K562 (cell line): ENCODE data around the gene LCE2B. TPM values are rescaled to one million over a fixed set of nuclear protein-coding genes. Genes with fewer than 3 reads are reported as not detected.

ENCODE experiments used
- ATAC-seq: fragments of 200-7000 bp; cut with Tn5 transposase; 3 replicates; pipeline ENCODE4 v1.9.1; 2020; ENCODE audit warnings: moderate library complexity
- BruUV-seq: library from RNA; stranded (reverse); fragments of 400-500 nt; replicated peaks from 2 replicates; lab custom pipeline; 2021; lab: Mats Ljungman, UMichigan
- CTCF ChIA-PET: fragments of 300-600 bp; formaldehyde crosslinking; extraction: SDS; loops from one replicate; lab custom pipeline; 2021; ENCODE audit warnings: low intra/inter-chr PET ratio; lab: Yijun Ruan, JAX
- POLR2A ChIA-PET: fragments of 300-600, 350-650 bp; sonication (Branson Sonifier 250); formaldehyde crosslinking; extraction: SDS; loops from one replicate; lab custom pipeline; 2021; ENCODE audit warnings: antibody characterized with exemption, inconsistent platforms; lab: Yijun Ruan, JAX
- DNase-seq, 4 experiments: peaks; one replicate each; pipeline versions ENCODE4 v3.0.0 to v3.0.0-alpha.2; 2011 to 2018; ENCODE audit warnings: low spot score in 3 of 4, mixed read lengths in 3 of 4; ENCODE audit errors: extremely low read depth in 1 of 4
- FAIRE-seq: peaks from 2 replicates; lab custom pipeline; 2011; peaks lifted over from hg19 to GRCh38; lab: Jason Lieb, UNC
- H2AFZ ChIP-seq: 2 replicates; pipeline ENCODE4 v1.6.0; 2011; ENCODE audit warnings: low read depth, low read length, control low read depth, inconsistent platforms
- H3K27ac ChIP-seq: fragments of 200-600 bp; 3 replicates; pipeline ENCODE4 v1.8.0; 2011; ENCODE audit warnings: low read depth, mild to moderate bottlenecking, control low read depth, inconsistent platforms, low read length, moderate library complexity, mixed read lengths; ENCODE audit errors: extremely low read depth
- H3K27me3 ChIP-seq, 2 experiments: fragments of 300-600 bp in 1 of 2; 2 replicates in 1 of 2; 3 replicates in 1 of 2; pipeline versions ENCODE4 v1.6.0 to v1.8.0; 2011; ENCODE audit warnings: inconsistent platforms in 2 of 2, low read length in 2 of 2, mild to moderate bottlenecking in 1 of 2, mixed read lengths in 1 of 2, moderate library complexity in 1 of 2; ENCODE audit not compliant: control insufficient read depth in 2 of 2, insufficient read depth in 2 of 2
- H3K36me3 ChIP-seq: fragments of 300-600 bp; 3 replicates; pipeline ENCODE4 v1.8.0; 2011; ENCODE audit warnings: mild to moderate bottlenecking, low read length, inconsistent platforms; ENCODE audit not compliant: control insufficient read depth, insufficient read depth
- H3K4me1 ChIP-seq, 2 experiments: fragments of 200-600 bp in 1 of 2; replicated peaks in 1 of 2; 2 replicates in 1 of 2; 3 replicates in 1 of 2; pipeline versions ENCODE4 v1.5.1 to v1.8.0; 2011; ENCODE audit warnings: inconsistent platforms in 2 of 2, low read length in 2 of 2, mild to moderate bottlenecking in 1 of 2, mixed read lengths in 1 of 2, moderate library complexity in 1 of 2; ENCODE audit not compliant: control insufficient read depth in 2 of 2, insufficient read depth in 2 of 2
- H3K4me2 ChIP-seq: 2 replicates; pipeline ENCODE4 v1.6.1; 2011; ENCODE audit warnings: low read length, control low read depth, inconsistent platforms, mixed read lengths; ENCODE audit not compliant: insufficient read depth
- H3K4me3 ChIP-seq: fragments of 200-600 bp; sonication (generic), shearing (Covaris generic); 2 replicates; pipeline ENCODE4 v1.5.1; 2016; ENCODE audit warnings: control low read depth, inconsistent platforms
- H3K79me2 ChIP-seq: fragments of 200-600 bp; 3 replicates; pipeline ENCODE4 v1.8.0; 2011; ENCODE audit warnings: low read length, inconsistent platforms; ENCODE audit not compliant: control insufficient read depth, insufficient read depth
- H3K9ac ChIP-seq, 2 experiments: 2 replicates each; pipeline versions ENCODE4 v1.6.0 to v1.6.1; 2011; ENCODE audit warnings: low read depth in 2 of 2, low read length in 2 of 2, control low read depth in 1 of 2, inconsistent platforms in 1 of 2, mild to moderate bottlenecking in 1 of 2, mixed read lengths in 1 of 2; ENCODE audit not compliant: insufficient read depth in 1 of 2
- H3K9me1 ChIP-seq: one replicate; pipeline ENCODE4 v1.6.0; 2011; ENCODE audit warnings: inconsistent platforms, mild to moderate bottlenecking, low read length, moderate library complexity; ENCODE audit not compliant: control insufficient read depth, insufficient read depth
- H3K9me3 ChIP-seq: replicated peaks from 2 replicates; pipeline ENCODE4 v1.5.1; 2011; ENCODE audit warnings: low read depth, low read length, inconsistent platforms; ENCODE audit not compliant: control insufficient read depth, insufficient read depth
- H4K20me1 ChIP-seq: replicated peaks from 2 replicates; pipeline ENCODE4 v1.6.1; 2011; ENCODE audit warnings: low read length, inconsistent platforms, mixed read lengths; ENCODE audit not compliant: control insufficient read depth, insufficient read depth
- ASH1L ChIP-seq: fragments of 450-650 bp; IDR thresholded peaks from 2 replicates; pipeline ENCODE4 v1.6.1; 2018; ENCODE audit warnings: borderline replicate concordance, mild to moderate bottlenecking, low read depth; ENCODE audit not compliant: partially characterized antibody
- DMBX1 ChIP-seq: fragments of 250-450 bp; sonication (Bioruptor Pico); IDR thresholded peaks from 2 replicates; pipeline ENCODE4 v1.8.0; 2022; ENCODE audit warnings: inconsistent platforms, mild to moderate bottlenecking, moderate library complexity, borderline replicate concordance
- EGR1 ChIP-seq: fragments of 450-650 bp; conservative IDR thresholded peaks from 2 replicates; pipeline ENCODE4 v1.6.1; 2017; ENCODE audit warnings: mild to moderate bottlenecking
- KAT8 ChIP-seq: fragments of 450-650 bp; IDR thresholded peaks from 2 replicates; pipeline ENCODE4 v1.6.1; 2016; ENCODE audit warnings: low read depth, mild to moderate bottlenecking
- KDM1A ChIP-seq, 2 experiments: fragments of 450-650 bp; IDR thresholded peaks; 2 replicates each; pipeline ENCODE4 v1.6.1; 2016; ENCODE audit warnings: mild to moderate bottlenecking in 2 of 2
- KDM4B ChIP-seq, 2 experiments: fragments of 450-650 bp in 1 of 2; sonication (generic) in 1 of 2; IDR thresholded peaks; 2 replicates each; pipeline ENCODE4 v1.6.1; 2016 to 2017; ENCODE audit warnings: borderline replicate concordance in 2 of 2, antibody characterized with exemption in 1 of 2, low read depth in 1 of 2, mild to moderate bottlenecking in 1 of 2
- MCM7 ChIP-seq, 2 experiments: fragments of 450-650 bp; IDR thresholded peaks; 2 replicates each; pipeline ENCODE4 v1.6.1; 2016 to 2018
- RBM25 ChIP-seq: fragments of 200-400 bp; formaldehyde crosslinking; IDR thresholded peaks from 2 replicates; pipeline ENCODE4 v1.6.1; 2018; ENCODE audit warnings: low read length, low read depth, moderate library complexity; ENCODE audit not compliant: severe bottlenecking
- TARDBP ChIP-seq: fragments of 450-650 bp; IDR thresholded peaks from 2 replicates; pipeline ENCODE4 v1.6.1; 2016
- TFAM ChIP-seq: fragments of 250-450 bp; sonication (Bioruptor Pico); conservative IDR thresholded peaks from 2 replicates; pipeline ENCODE4 v1.5.0; 2021; ENCODE audit warnings: mild to moderate bottlenecking, moderate library complexity
- U2AF2 ChIP-seq: fragments of 200-400 bp; formaldehyde crosslinking; optimal IDR thresholded peaks from 2 replicates; pipeline ENCODE3; 2017; ENCODE audit warnings: low read depth, mild to moderate bottlenecking, low read length
- ZNF12 ChIP-seq: sonication (generic); formaldehyde crosslinking; IDR thresholded peaks from 2 replicates; pipeline ENCODE4 v1.4.0; 2020; ENCODE audit warnings: mild to moderate bottlenecking, missing genetic modification reagents
- ZNF175 ChIP-seq: fragments of 200-800 bp; sonication (Bioruptor generic); IDR thresholded peaks from 2 replicates; pipeline ENCODE4 v1.6.1; 2016; ENCODE audit warnings: low read depth, mild to moderate bottlenecking, missing genetic modification characterization, missing compliant biosample characterization
- ZNF253 ChIP-seq: fragments of 250-450 bp; sonication (Bioruptor Pico); conservative IDR thresholded peaks from 2 replicates; pipeline ENCODE4 v1.6.1; 2021; ENCODE audit warnings: mild to moderate bottlenecking
- ZNF507 ChIP-seq: conservative IDR thresholded peaks from 2 replicates; pipeline ENCODE4 v1.6.1; 2017; ENCODE audit warnings: missing genetic modification characterization, missing compliant biosample characterization
- ZNF77 ChIP-seq: fragments of 250-450 bp; sonication (Bioruptor Pico); IDR thresholded peaks from 2 replicates; pipeline ENCODE4 v1.5.0; 2020
- WGBS: fragments of 100-300 bp; shearing (Covaris generic); methylation state at CpG from one replicate; pipeline ENCODE4 v1.1.6; 2016; ENCODE audit warnings: low coverage, mixed read lengths; ENCODE audit not compliant: insufficient coverage; ENCODE audit errors: missing lambda C conversion rate; 5-methylcytosine and 5-hydroxymethylcytosine counted together
- in situ Hi-C: fragments of 300-500 bp; cut with MboI; formaldehyde crosslinking; loops from 4 replicates; pipeline ENCODE4 v1.15.0; 2018; ENCODE audit warnings: inconsistent platforms, mixed read lengths
- intact Hi-C: fragments of 100-400 bp; cut with micrococcal nuclease; formaldehyde crosslinking; loops from 2 replicates; pipeline ENCODE4 v1.14.2; 2022
- polyA plus RNA-seq, 8 experiments: library from polyadenylated mRNA; depleted of rRNA in 4 of 8; stranded (reverse) in 5 of 8; unstranded in 3 of 8; fragments of >200 nt; fragmentation: Nextera tagmentation in 2 of 8; fragmentation: Illumina TruSeq in 1 of 8; extraction: Ambion mirVana in 2 of 8; extraction: Trizol in 1 of 8; gene quantifications; 2 replicates each; pipeline versions ENCODE4 v1.2.1 to v1.2.3, GENCODE V29; 2011 to 2014; ENCODE audit warnings: inconsistent platforms in 1 of 8, missing spikeins in 1 of 8
- total RNA-seq, 7 experiments: library from RNA; depleted of rRNA in 6 of 7; stranded (reverse); fragments of >200 nt in 6 of 7; fragmentation: Illumina TruSeq in 2 of 7; extraction: Trizol in 2 of 7; gene quantifications; 2 replicates each; pipeline versions ENCODE4 v1.2.1 to v1.2.3, GENCODE V29; 2011 to 2021; ENCODE audit warnings: low replicate concordance in 1 of 7
- TF ChIP-seq, protein P1 (sequence below): fragments of 250-450 bp; sonication (Bioruptor Pico); IDR thresholded peaks from 2 replicates; pipeline ENCODE4 v1.4.0; 2020; ENCODE audit warnings: mild to moderate bottlenecking, moderate library complexity, borderline replicate concordance
- TF ChIP-seq, protein P2 (sequence below), 2 experiments: fragments of 250-450 bp in 1 of 2; fragments of 450-650 bp in 1 of 2; sonication (Bioruptor Pico) in 1 of 2; IDR thresholded peaks; 2 replicates each; pipeline versions ENCODE4 v1.6.1 to v1.8.0; 2016 to 2021; ENCODE audit warnings: mild to moderate bottlenecking in 2 of 2, moderate library complexity in 2 of 2, missing compliant biosample characterization in 1 of 2, missing genetic modification characterization in 1 of 2

Gene LCE2B
- total and polyA plus RNA-seq, 9 of the 15 experiments (the other 6 are each of a cell fraction or from before 2014, with no cell fraction given): not detected

DNA sequence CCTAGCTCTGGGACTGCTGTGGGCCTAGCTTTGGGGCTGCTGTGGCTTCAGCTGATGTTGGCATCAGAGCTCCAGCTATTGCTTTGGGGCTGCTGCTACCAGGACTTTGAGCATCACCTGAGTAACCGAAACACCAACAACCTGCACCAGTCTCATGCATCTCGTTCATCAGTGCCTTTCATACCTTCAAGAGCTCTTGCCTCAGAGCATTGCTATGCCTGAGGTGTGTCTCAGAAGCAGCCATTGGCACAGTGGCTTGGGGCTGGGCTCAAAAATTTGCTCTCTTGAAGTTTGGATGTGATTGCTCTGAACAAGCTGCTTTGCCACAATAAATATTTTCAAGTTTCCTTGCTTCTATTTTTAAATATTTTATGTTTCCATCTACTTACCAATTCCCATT lies 29.5 kb upstream of the LCE2B start (continued):
- TF ChIP-seq TFAM (CRISPR knock-in tag): no peak
- no peak for TF ChIP-seq ZNF12 (CRISPR knock-in tag)

DNA sequence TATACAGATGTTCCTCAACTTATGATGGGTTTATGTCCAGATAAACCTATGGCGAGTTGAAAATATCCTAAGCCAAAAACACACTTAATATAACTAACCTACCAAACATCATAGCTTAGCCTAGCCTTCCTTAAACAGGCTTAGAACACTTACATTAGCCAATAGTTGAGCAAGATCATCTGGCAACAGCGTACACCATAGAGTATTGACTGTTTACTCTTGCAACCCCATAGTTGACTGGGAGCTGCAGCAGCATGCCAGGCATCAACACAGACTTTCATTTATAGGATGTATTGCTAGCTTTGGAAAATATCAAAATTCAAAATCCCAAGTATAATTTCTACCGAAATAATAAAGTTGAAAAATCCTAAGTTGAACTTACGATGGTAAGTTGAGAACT lies 28.2 kb upstream of the LCE2B start:
- ChIA-PET CTCF (no interaction called here), POLR2A (no interaction called here)
- Histone ChIP-seq H3K79me2 (no peaks in the 10 kb centered on the region), H3K4me2 (no peak overlapping the region), H3K27ac (no peak overlapping the region), H3K36me3 (no peaks in the 10 kb centered on the region), H3K9ac (no peak overlapping the region), H3K9me1 (no peaks in the 10 kb centered on the region), H2AFZ (no peak overlapping the region), H3K4me3 (no peak overlapping the region), H4K20me1 (no peaks in the 10 kb centered on the region), H3K27me3 (no peaks in the 10 kb centered on the region), H3K9me3 (no peaks in the 10 kb centered on the region), H3K4me1 (no peaks in the 10 kb centered on the region)
- TF ChIP-seq ZNF253 (CRISPR knock-in tag) (no peak), TARDBP (no peak), ZNF175 (CRISPR knock-in tag) (no peak), KDM1A (IDR thresholded peaks at IDR 0.05) (no peak), ASH1L (no peak), ZNF77 (CRISPR knock-in tag) (no peak), KAT8 (no peak), EGR1 (no peak), ZNF507 (tag) (no peak), MCM7 (IDR thresholded peaks at IDR 0.05) (no peak), RBM25 (no peak), DMBX1 (no peak), U2AF2 (no peak), KDM4B (IDR thresholded peaks at IDR 0.05; ENCODE audit: borderline replicate concordance in 2 of 2, low read depth in 1 of 2) (no peak)
- TF ChIP-seq, protein P1, sequence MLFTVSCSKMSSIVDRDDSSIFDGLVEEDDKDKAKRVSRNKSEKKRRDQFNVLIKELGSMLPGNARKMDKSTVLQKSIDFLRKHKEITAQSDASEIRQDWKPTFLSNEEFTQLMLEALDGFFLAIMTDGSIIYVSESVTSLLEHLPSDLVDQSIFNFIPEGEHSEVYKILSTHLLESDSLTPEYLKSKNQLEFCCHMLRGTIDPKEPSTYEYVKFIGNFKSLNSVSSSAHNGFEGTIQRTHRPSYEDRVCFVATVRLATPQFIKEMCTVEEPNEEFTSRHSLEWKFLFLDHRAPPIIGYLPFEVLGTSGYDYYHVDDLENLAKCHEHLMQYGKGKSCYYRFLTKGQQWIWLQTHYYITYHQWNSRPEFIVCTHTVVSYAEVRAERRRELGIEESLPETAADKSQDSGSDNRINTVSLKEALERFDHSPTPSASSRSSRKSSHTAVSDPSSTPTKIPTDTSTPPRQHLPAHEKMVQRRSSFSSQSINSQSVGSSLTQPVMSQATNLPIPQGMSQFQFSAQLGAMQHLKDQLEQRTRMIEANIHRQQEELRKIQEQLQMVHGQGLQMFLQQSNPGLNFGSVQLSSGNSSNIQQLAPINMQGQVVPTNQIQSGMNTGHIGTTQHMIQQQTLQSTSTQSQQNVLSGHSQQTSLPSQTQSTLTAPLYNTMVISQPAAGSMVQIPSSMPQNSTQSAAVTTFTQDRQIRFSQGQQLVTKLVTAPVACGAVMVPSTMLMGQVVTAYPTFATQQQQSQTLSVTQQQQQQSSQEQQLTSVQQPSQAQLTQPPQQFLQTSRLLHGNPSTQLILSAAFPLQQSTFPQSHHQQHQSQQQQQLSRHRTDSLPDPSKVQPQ: no peak
- TF ChIP-seq, protein P2, sequence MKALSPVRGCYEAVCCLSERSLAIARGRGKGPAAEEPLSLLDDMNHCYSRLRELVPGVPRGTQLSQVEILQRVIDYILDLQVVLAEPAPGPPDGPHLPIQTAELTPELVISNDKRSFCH (CRISPR knock-in tag; IDR thresholded peaks at IDR 0.05): no peak
- TF ChIP-seq, protein P2 (tag; IDR thresholded peaks at IDR 0.05): no peak
- DNase-seq (no peak), ATAC-seq (no peak), FAIRE-seq (no peak)
- intact Hi-C loops: loop anchor here (10.0 kb wide), 2 partner anchors 87 to 537 kb away; no protein-coding TSS in a partner anchor
- WGBS: 2% methylated on average over 4 of the region's 4 CpGs
- in situ Hi-C loops: loop anchor here (10.0 kb wide), 1 partner anchor 567 kb away; no protein-coding TSS in a partner anchor
- no TSS peak for BruUV-seq
